ENCODE measurements around the gene COIL. TPM values are rescaled to one million over a fixed set of nuclear protein-coding genes. Genes with fewer than 3 reads are reported as not detected.
A peak's percentile ranks its signal among the peaks of the same experiment; 100 is the strongest.
"Not testable (repeated sequence)": the region's sequence is repeated elsewhere in the genome, so short reads cannot be mapped to it uniquely, and the experiment has no call there.

COIL gene
- polyA plus RNA-seq, 3 donors: 3.0 to 6.6 (median 5.3) TPM

GRCh38 chr17:56983366-56983765 is 22.5 kb upstream of the COIL start:
- peaks cover 83% of the 10 kb centered on the region for H3K4me1 Mint-ChIP-seq
- H3K79me2 ChIP-seq (ENCODE audit: insufficient read depth, low read length): peaks cover 82% of the 10 kb centered on the region
- peaks cover 31 to 50% of the 10 kb centered on the region in 2 donors for H3K36me3 ChIP-seq (replicated peaks in 1 of 2; ENCODE audit: control insufficient read depth in 1 of 2, insufficient read depth in 2 of 2, low read length in 2 of 2)
- no peak for TF ChIP-seq CTCF (IDR thresholded peaks at IDR 0.05)
- H4K20me1 ChIP-seq (ENCODE audit: insufficient read depth, low read length): no peaks in the 10 kb centered on the region
- intact Hi-C loops (cut with micrococcal nuclease): no loop called here
- H3K36me3 Mint-ChIP-seq: peaks cover 53 to 67% of the 10 kb centered on the region in 2 donors
- H3K4me3 ChIP-seq (replicated peaks in 1 of 3; ENCODE audit: low read depth in 2 of 3, low read length in 3 of 3): peak overlapping the region in 1 of 3 experiments; percentile 57
- H3K27ac Mint-ChIP-seq: peak overlapping the region; percentile 89 to 98 (median 96)
- peaks cover 84 to 90% of the 10 kb centered on the region in 2 donors for H3K4me1 ChIP-seq (ENCODE audit: control insufficient read depth in 1 of 2, insufficient read depth in 2 of 2, low read length in 2 of 2)
- peak overlapping the region; percentile 68 for H3K4me2 ChIP-seq (replicated peaks; ENCODE audit: extremely low read depth, low read length, poor library complexity, severe bottlenecking)
- H3K27me3 ChIP-seq (ENCODE audit: control insufficient read depth in 2 of 2, insufficient read depth in 2 of 2, low read length in 2 of 2): no peaks in the 10 kb centered on the region
- H3K4me3 Mint-ChIP-seq: peak overlapping the region; percentile 49 to 69
- H3K9me3 ChIP-seq (replicated peaks in 1 of 2; ENCODE audit: control insufficient read depth in 1 of 2, insufficient read depth in 1 of 2, low read length in 2 of 2): no peaks in the 10 kb centered on the region
- no peak overlapping the region for H3K9ac ChIP-seq (ENCODE audit: insufficient read depth, low read length, poor library complexity, severe bottlenecking)
- no CpG with 5 or more reads among the region's 3 CpGs for WGBS (ENCODE audit: insufficient coverage)
- no peak overlapping the region for H2AFZ ChIP-seq (ENCODE audit: insufficient read depth, low read depth, low read length, poor library complexity, severe bottlenecking)
- peak overlapping the region in 1 of 2 donors; percentile 84 for H3K27ac ChIP-seq (ENCODE audit: low read depth in 1 of 2, low read length in 2 of 2)
- peaks cover 0 to under 1% (median 0%) of the 10 kb centered on the region in 3 donors for H3K27me3 Mint-ChIP-seq (ENCODE audit: low read depth in 3 of 3)
- peak; percentile 52 to 77 (median 64) for DNase-seq
- H3K9me3 Mint-ChIP-seq: peaks cover 0 to 4% (median 0%) of the 10 kb centered on the region in 7 donors

- Histone ChIP-seq H3K4me2 (replicated peaks; ENCODE audit: extremely low read depth, low read length, poor library complexity, severe bottlenecking) (peak overlapping the region; percentile 68), H3K36me3 (replicated peaks in 1 of 2; ENCODE audit: control insufficient read depth in 1 of 2, insufficient read depth in 2 of 2, low read length in 2 of 2) (peaks cover 21 to 40% of the 10 kb centered on the region in 2 donors), H3K4me3 (replicated peaks in 1 of 3; ENCODE audit: low read depth in 2 of 3, low read length in 3 of 3) (peak overlapping the region in 1 of 3 experiments; percentile 57), H3K79me2 (ENCODE audit: insufficient read depth, low read length) (peaks cover 77% of the 10 kb centered on the region), H3K4me1 (ENCODE audit: control insufficient read depth in 1 of 2, insufficient read depth in 2 of 2, low read length in 2 of 2) (peaks cover 85 to 93% of the 10 kb centered on the region in 2 donors), H4K20me1 (ENCODE audit: insufficient read depth, low read length) (no peaks in the 10 kb centered on the region), H3K27ac (ENCODE audit: low read depth in 1 of 2, low read length in 2 of 2) (peak overlapping the region; percentile 74 to 84), H3K27me3 (ENCODE audit: control insufficient read depth in 2 of 2, insufficient read depth in 2 of 2, low read length in 2 of 2) (no peaks in the 10 kb centered on the region), H2AFZ (ENCODE audit: insufficient read depth, low read depth, low read length, poor library complexity, severe bottlenecking) (no peak overlapping the region), H3K9me3 (replicated peaks in 1 of 2; ENCODE audit: control insufficient read depth in 1 of 2, insufficient read depth in 1 of 2, low read length in 2 of 2) (no peaks in the 10 kb centered on the region), H3K9ac (ENCODE audit: insufficient read depth, low read length, poor library complexity, severe bottlenecking) (peak overlapping the region; percentile 22)
- Mint-ChIP-seq H3K36me3 (peaks cover 42 to 57% of the 10 kb centered on the region in 2 donors), H3K4me1 (peaks cover 83% of the 10 kb centered on the region), H3K27ac (peak overlapping the region; percentile 80 to 97 (median 89)), H3K9me3 (peaks cover 0 to 4% (median 0%) of the 10 kb centered on the region in 7 donors), H3K27me3 (ENCODE audit: low read depth in 3 of 3) (peaks cover 0 to 2% (median 0%) of the 10 kb centered on the region in 3 donors), H3K4me3 (peak overlapping the region in 1 of 2 donors; percentile 30)
- DNase-seq: no peak
- TF ChIP-seq CTCF (IDR thresholded peaks at IDR 0.05): no peak
- 81% methylated on average over 8 of the region's 8 CpGs for WGBS (ENCODE audit: insufficient coverage)
- intact Hi-C loops (cut with micrococcal nuclease): no loop called here
Observed at GRCh38 chr17:56982312-56982711, 21.5 kb upstream of the COIL start.

GRCh38 chr17:56980526-56980925 is 19.7 kb upstream of the COIL start:
- peak overlapping the region in 6 of 7 donors; percentile 33 to 96 (median 78) for H3K27ac Mint-ChIP-seq

More at GRCh38 chr17:56980526-56980925, 19.7 kb upstream of the COIL start:
- DNase-seq; H3K27me3 ChIP-seq (ENCODE audit: control insufficient read depth in 2 of 2, insufficient read depth in 2 of 2, low read length in 2 of 2); H3K27me3 Mint-ChIP-seq (ENCODE audit: low read depth in 3 of 3); H4K20me1 ChIP-seq (ENCODE audit: insufficient read depth, low read length); intact Hi-C loops (cut with micrococcal nuclease); H3K9me3 Mint-ChIP-seq; H2AFZ ChIP-seq (ENCODE audit: insufficient read depth, low read depth, low read length, poor library complexity, severe bottlenecking); H3K9me3 ChIP-seq (replicated peaks in 1 of 2; ENCODE audit: control insufficient read depth in 1 of 2, insufficient read depth in 1 of 2, low read length in 2 of 2): not testable (repeated sequence)
- peak overlapping the region in 1 of 3 experiments; percentile 30 for H3K4me3 ChIP-seq (replicated peaks in 1 of 3; ENCODE audit: low read depth in 2 of 3, low read length in 3 of 3)
- no CpG with 5 or more reads among the region's 12 CpGs for WGBS (ENCODE audit: insufficient coverage)
- peaks cover 72 to 82% of the 10 kb centered on the region in 2 donors for H3K4me1 ChIP-seq (ENCODE audit: control insufficient read depth in 1 of 2, insufficient read depth in 2 of 2, low read length in 2 of 2)
- H3K36me3 ChIP-seq (replicated peaks in 1 of 2; ENCODE audit: control insufficient read depth in 1 of 2, insufficient read depth in 2 of 2, low read length in 2 of 2): peaks cover 17 to 32% of the 10 kb centered on the region in 2 donors
- peak overlapping the region in 1 of 2 donors; percentile 84 for H3K27ac ChIP-seq (ENCODE audit: low read depth in 1 of 2, low read length in 2 of 2)
- H3K4me3 Mint-ChIP-seq: peak overlapping the region in 1 of 2 donors; percentile 43
- H3K36me3 Mint-ChIP-seq: peaks cover 28 to 40% of the 10 kb centered on the region in 2 donors
- peak overlapping the region; percentile 78 for H3K4me2 ChIP-seq (replicated peaks; ENCODE audit: extremely low read depth, low read length, poor library complexity, severe bottlenecking)
- H3K79me2 ChIP-seq (ENCODE audit: insufficient read depth, low read length): peaks cover 70% of the 10 kb centered on the region
- H3K4me1 Mint-ChIP-seq: peaks cover 74% of the 10 kb centered on the region
- H3K9ac ChIP-seq (ENCODE audit: insufficient read depth, low read length, poor library complexity, severe bottlenecking): peak overlapping the region; percentile 1
